ENCODE measurements around the gene DNAH6.

Gene DNAH6

GRCh38 chr2:84631985-84632384 lies 115.7 kb downstream of the DNAH6 start:
- DNase-seq, result no peak

GRCh38 chr2:84636080-84636971 lies 120.0 kb downstream of the DNAH6 start:
- no peak for DNase-seq

DNA sequence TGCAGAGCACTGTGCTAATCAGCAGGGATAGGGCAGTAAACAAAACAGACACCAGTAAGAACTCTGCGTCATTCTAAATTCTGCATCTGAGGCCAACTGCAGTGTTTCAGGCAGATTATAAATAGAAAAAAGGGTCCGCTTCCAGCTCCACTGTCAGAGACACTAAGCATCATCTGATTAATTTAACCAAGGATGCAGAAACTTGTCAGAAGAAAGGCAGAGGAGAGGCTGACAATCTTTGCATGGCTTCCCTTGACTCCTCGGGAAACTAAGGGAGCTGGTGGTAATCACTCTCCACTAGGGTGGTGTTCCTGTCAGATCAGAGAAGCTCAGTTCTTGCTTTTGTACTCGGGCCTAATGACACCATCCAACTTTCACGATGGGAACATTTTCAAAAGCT lies 123.5 kb downstream of the DNAH6 start:
- no peak for DNase-seq

DNA sequence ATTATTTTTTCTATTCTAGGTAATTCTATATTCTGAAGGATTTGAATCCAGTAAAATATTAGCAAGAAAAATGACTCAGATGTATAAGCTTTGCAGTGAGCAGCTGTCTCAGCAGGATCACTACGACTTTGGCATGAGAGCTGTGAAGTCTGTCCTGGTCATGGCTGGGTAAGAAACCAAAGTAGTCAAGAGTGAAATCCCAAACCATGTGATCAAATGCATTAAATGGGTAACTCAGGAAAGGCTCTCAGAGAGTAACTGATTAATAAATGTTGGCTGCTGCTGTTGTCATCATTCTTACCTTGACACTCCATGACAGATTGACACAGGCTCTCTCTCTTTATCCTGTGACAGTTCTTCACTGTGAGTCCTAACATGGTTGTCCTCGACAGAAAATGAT lies 124.1 kb downstream of the DNAH6 start:
- no peak for DNase-seq

- no peak for DNase-seq
Observed at GRCh38 chr2:84641021-84641420, 124.7 kb downstream of the DNAH6 start.

DNA sequence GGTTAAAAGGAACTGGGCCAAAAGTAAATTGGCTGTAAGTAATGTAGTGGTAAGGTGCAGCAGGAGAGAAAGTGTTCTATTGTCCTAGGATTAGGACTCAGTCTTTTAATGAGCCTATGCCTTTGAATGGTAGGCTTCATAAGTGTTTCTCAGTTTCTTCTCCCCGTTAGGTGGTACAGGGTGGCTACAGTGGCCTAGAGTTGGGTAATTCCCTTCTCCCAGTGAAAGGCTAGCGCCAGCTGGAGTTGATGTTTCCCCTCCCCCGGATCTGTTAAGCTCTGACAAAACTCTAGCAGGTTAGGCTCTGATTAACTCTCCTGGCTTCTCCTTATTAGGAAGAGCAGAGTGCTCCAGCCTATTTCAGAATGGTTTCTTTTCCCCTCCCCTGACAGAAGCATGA lies 127.7 kb downstream of the DNAH6 start:
- DNase-seq, result no peak

- DNase-seq, result no peak
Observed at GRCh38 chr2:84646514-84646913, 130.2 kb downstream of the DNAH6 start.

- no peak for DNase-seq
Observed at GRCh38 chr2:84647267-84647666, 131.0 kb downstream of the DNAH6 start.

DNA sequence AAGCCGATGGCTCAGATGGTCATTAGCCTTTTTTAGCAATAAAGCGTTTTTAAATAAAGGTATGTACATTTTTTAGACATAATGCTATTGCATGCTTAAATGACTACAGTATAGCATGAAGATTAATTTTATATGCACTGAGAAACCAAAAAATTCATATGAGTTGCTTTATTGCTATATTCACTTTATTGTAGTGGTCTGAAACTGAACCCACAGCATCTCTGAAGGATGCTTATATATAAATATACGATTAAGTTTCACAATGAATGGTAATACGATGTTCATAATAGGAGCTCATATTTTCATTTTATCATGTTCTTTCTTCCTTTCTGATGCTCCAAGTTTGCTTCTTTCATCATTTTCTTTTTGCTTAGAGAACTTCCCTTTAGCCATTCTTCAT lies 132.8 kb downstream of the DNAH6 start:
- DNase-seq, result no peak

- no peak for DNase-seq
Observed at GRCh38 chr2:84649487-84650142, 133.3 kb downstream of the DNAH6 start.

DNA sequence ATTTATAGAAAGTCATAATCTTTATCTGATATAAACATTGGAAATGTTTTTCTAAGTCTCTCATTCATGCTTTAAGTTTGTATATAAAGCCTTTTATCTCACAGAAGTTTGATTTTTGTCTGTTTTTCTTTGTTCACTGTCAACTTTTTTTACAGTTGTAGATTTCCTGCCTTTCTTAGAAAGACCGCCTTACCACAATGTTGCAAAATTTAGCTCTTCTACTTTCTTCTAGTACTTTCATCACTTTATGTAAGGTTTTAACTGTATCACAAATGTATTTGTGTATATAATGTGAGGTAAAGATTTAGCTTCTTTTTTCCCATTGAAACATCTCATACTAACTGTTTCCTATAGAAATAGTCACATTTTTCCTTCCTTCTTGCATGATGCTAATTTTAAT lies 136.1 kb downstream of the DNAH6 start:
- DNase-seq, result no peak

DNA sequence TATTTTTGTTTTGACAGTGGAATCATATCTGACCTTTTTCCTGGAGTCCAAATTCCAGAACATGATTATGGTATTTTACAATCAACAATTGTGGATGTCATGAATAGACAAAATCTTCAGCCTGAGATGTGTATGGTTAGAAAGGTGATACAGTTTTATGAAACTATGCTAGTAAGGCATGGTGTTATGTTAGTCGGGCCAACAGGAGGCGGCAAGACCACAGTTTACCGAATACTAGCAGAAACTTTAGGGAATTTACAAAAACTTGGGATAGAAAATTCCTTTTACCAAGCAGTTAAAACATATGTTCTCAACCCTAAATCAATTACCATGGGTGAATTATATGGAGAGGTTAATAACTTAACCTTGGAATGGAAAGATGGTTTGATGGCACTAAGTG lies 137.0 kb downstream of the DNAH6 start:
- no peak for DNase-seq

GRCh38 chr2:84654414-84654813 lies 138.1 kb downstream of the DNAH6 start:
- peak; percentile 47 to 61 for DNase-seq

GRCh38 chr2:84669122-84669521 lies 152.8 kb downstream of the DNAH6 start:
- DNase-seq, result no peak

DNA sequence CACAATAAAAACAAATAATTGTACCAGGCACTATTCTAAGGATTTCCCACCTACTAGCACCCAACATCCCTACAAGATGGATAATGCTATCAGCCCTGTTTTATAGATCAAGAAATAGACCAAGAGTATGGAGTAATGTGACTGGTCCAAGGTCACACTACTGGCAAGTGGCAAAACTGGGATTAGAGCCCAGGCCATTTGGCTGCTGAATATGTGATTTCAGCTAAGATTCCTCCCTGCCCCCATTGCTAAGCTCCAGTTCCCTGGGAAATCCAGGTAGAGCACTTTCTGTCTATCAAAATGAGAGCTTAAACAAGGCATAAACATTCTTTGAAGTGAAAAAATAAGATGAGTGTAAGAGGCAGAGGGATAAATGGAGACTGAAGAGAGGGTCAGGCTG lies 157.8 kb downstream of the DNAH6 start:
- no peak for DNase-seq

GRCh38 chr2:84674586-84674985 lies 158.3 kb downstream of the DNAH6 start:
- no peak for DNase-seq

DNA sequence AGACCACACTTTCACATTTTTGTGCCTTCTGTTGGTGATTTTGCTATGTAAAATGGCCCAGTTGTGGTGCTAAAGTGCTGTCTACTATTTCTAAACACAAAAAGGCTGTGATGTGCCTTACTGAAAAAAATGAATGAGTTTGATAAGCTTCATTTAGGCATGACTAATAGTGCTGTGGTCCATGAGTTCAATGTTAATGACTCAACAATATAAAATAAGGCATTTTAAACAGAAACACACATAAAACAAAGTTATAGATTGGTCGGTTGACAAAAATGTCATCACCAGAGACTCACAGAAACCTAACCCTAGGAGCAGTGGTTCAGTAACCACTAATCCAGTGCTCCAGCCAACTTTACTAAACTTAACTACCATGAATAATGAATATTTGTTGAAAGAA lies 160.0 kb downstream of the DNAH6 start:
- DNase-seq, result no peak

- no peak for DNase-seq
Observed at GRCh38 chr2:84678214-84678613, 161.9 kb downstream of the DNAH6 start.

DNA sequence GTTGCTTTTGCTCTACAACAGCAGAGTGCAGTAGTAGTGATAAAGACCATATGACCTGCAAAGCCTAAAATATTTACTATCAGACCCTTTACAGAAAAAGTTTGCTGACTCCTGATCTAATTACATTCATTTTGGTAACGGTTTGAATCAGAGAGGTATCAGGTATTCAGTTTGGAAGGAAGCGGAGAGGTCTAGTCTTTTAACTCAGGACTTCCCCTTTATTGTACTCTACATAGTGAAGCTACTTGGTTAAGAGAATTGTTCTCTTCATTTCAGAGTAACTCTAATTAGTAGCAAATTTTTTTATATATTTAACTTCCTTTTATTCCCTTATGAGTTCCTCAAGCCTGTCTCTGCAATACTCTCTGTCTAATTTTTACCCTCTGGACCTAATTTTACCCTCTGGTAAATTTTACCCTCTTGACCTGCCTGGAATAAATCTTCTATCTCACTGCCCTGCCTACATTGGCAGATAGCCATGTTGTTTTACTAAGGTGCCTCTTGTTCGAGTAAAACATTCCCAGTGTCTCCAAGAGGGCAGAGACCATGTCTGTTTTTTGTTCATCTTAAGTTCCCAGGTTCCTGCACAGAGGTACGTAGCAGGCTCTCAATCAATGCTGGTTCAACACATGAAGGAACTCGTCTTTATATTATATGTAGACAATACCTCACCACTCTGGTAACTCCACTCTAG lies 170.6 kb downstream of the DNAH6 start:
- peak in 1 of 2 experiments; percentile 10 for DNase-seq

DNA sequence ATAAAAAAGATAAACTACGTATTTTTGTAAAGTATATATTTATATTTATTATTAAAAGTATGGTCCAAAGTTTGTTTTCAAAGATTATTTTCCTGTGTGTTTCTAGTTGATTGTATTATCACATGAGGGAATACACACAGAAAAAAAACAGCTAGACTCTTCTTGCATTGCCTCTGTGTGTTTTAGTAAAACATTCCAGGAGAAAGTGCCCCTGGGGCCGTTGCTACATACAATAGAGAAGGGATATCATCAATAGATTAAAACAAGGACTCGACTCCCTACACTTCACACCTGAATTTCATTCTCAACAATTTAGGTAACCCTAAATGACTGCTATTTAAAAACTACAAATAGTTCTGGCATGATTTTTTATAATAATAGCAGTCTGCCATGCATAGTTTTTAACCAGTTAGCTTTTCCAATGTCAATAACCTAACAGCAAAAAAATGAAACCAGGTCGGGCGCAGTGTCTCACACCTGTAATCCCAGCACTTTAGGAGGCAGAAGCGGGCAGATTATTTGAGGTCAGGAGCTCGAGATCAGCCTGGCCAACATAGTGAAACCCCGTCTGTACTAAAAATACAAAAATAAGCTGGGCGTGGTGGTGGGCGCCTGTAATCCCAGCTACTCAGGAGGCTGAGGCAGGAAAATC lies 171.3 kb downstream of the DNAH6 start:
- no peak for DNase-seq

DNA sequence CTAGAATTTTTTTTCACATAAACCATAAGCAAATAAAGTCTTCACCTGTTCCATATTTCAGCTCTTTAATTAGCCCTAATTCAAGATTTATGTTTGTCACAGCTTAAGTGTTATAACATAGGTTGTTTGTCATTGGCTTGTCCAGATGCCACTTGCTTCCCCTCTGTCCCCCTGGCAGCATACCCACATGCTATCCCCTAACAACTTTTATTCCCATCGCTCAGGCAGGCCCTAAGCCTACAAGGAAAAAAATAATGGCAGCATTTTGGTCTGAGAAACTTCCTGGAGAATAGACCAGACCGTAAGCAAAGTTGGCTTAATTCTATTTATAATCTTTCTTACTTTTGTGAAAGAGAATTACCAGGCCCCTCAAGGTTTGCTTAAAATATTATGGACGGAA lies 173.9 kb downstream of the DNAH6 start:
- no peak for DNase-seq

- no peak for DNase-seq
Observed at GRCh38 chr2:84694088-84694622, 177.9 kb downstream of the DNAH6 start.

- no peak for DNase-seq
Observed at GRCh38 chr2:84697895-84698294, 181.6 kb downstream of the DNAH6 start.

Data from Kasumi-1 (cell line).